GM12878 (cell line): ENCODE results near the gene HLA-DMA. TPM values are rescaled to one million over a fixed set of nuclear protein-coding genes. Genes with fewer than 3 reads are reported as not detected.

Experiments used
- ASH2L ChIP-seq: fragments of 300-600, 200-600 bp; sonication (generic); IDR thresholded peaks from 2 replicates; pipeline ENCODE4 v1.6.1; 2017; ENCODE audit warnings: low read depth, mild to moderate bottlenecking, borderline replicate concordance
- CHD4 ChIP-seq: fragments of 200-600 bp; sonication (generic); IDR thresholded peaks from 2 replicates; pipeline ENCODE4 v1.6.1; 2016; ENCODE audit warnings: mild to moderate bottlenecking
- EZH2 ChIP-seq: IDR thresholded peaks from 2 replicates; pipeline ENCODE4 v1.6.1; 2012; ENCODE audit warnings: low read depth, mild to moderate bottlenecking, control low read depth, inconsistent platforms, low read length, borderline replicate concordance; ENCODE audit not compliant: control insufficient read depth
- HDAC6 ChIP-seq: fragments of 200-600 bp; sonication (generic); IDR thresholded peaks from one replicate; pipeline ENCODE4 v1.8.0; 2017; ENCODE audit warnings: antibody characterized with exemption; ENCODE audit not compliant: unreplicated experiment
- IKZF2 ChIP-seq, 2 experiments: fragments of 450-650 bp; IDR thresholded peaks; 2 replicates each; pipeline ENCODE4 v1.6.1; 2017; ENCODE audit warnings: mild to moderate bottlenecking in 2 of 2, moderate library complexity in 2 of 2
- NBN ChIP-seq: fragments of 450-650 bp; IDR thresholded peaks from 2 replicates; pipeline ENCODE4 v1.6.1; 2016
- NFIC ChIP-seq: IDR thresholded peaks from 2 replicates; pipeline ENCODE4 v1.6.1; 2012; ENCODE audit warnings: low read depth, mild to moderate bottlenecking, inconsistent platforms, low read length, moderate library complexity
- NFXL1 ChIP-seq: fragments of 450-650 bp; IDR thresholded peaks from 2 replicates; pipeline ENCODE4 v1.6.1; 2017; ENCODE audit warnings: antibody characterized with exemption, mild to moderate bottlenecking, borderline replicate concordance
- NR2C2 ChIP-seq: IDR thresholded peaks from 2 replicates; pipeline ENCODE4 v1.6.1; 2011; ENCODE audit warnings: borderline replicate concordance, low read depth; ENCODE audit not compliant: control insufficient read depth, insufficient read length
- SIN3A ChIP-seq: IDR thresholded peaks from 2 replicates; pipeline ENCODE4 v1.6.1; 2012; ENCODE audit warnings: low read depth, low read length, improper control_type of control experiment
- SMAD5 ChIP-seq: IDR thresholded peaks from 2 replicates; pipeline ENCODE4 v1.6.1; 2016; ENCODE audit warnings: antibody characterized with exemption, low read depth
- SP1 ChIP-seq: IDR thresholded peaks from one replicate; pipeline ENCODE4 v1.6.1; 2011; ENCODE audit warnings: low read depth, low read length
- SPI1 ChIP-seq: IDR thresholded peaks from 2 replicates; pipeline ENCODE4 v1.6.1; 2011; ENCODE audit warnings: low read depth, mild to moderate bottlenecking, low read length, moderate library complexity, borderline replicate concordance; ENCODE audit not compliant: insufficient read depth
- SREBF1 ChIP-seq: IDR thresholded peaks from 2 replicates; pipeline ENCODE4 v1.6.1; 2012; ENCODE audit warnings: mild to moderate bottlenecking, low read length
- SRF ChIP-seq, 2 experiments: IDR thresholded peaks; 2 replicates each; pipeline ENCODE4 v1.6.1; 2011; ENCODE audit warnings: low read depth in 2 of 2, low read length in 2 of 2, mild to moderate bottlenecking in 1 of 2, moderate library complexity in 1 of 2
- SUZ12 ChIP-seq: fragments of 200-600 bp; sonication (generic); IDR thresholded peaks from one replicate; pipeline ENCODE4 v1.6.1; 2018; ENCODE audit warnings: antibody characterized with exemption, mild to moderate bottlenecking; ENCODE audit not compliant: unreplicated experiment
- WRNIP1 ChIP-seq: IDR thresholded peaks from 2 replicates; pipeline ENCODE4 v1.6.1; 2011; ENCODE audit warnings: low read depth, low read length, improper control_type of control experiment, borderline replicate concordance
- ZNF622 ChIP-seq: fragments of 450-650 bp; IDR thresholded peaks from 2 replicates; pipeline ENCODE4 v1.6.1; 2017; ENCODE audit warnings: mild to moderate bottlenecking, inconsistent platforms
- polyA plus RNA-seq, 11 experiments: library from polyadenylated mRNA; depleted of rRNA in 4 of 11; unstranded in 6 of 11; stranded (reverse) in 5 of 11; fragments of >200 nt; fragmentation: Nextera tagmentation in 4 of 11; fragmentation: Illumina TruSeq in 1 of 11; extraction: Ambion mirVana in 4 of 11; extraction: Trizol in 1 of 11; gene quantifications; 1 replicate in 1 of 11; 2 replicates in 10 of 11; pipeline versions ENCODE4 v1.2.1 to v1.2.3, GENCODE V29; 2011 to 2016; ENCODE audit warnings: inconsistent platforms in 2 of 11, missing spikeins in 2 of 11, low read depth in 1 of 11
- total RNA-seq, 4 experiments: library from RNA; depleted of rRNA in 3 of 4; stranded (reverse); fragments of >200 nt in 3 of 4; fragmentation: Illumina TruSeq in 1 of 4; extraction: Trizol in 1 of 4; gene quantifications; 2 replicates each; pipeline versions ENCODE4 v1.2.1 to v1.2.3, GENCODE V29; 2013 to 2021
- TF ChIP-seq, protein P1 (sequence below): fragments of 450-650 bp; IDR thresholded peaks from 2 replicates; pipeline ENCODE4 v1.6.1; 2017; ENCODE audit warnings: borderline replicate concordance
- TF ChIP-seq, protein P2 (sequence below): fragments of 450-650 bp; formaldehyde crosslinking; IDR thresholded peaks from 2 replicates; pipeline ENCODE4 v1.4.0; 2020; ENCODE audit warnings: mild to moderate bottlenecking, moderate library complexity
- TF ChIP-seq, protein P3 (sequence below): fragments of 450-650 bp; IDR thresholded peaks from 2 replicates; pipeline ENCODE4 v1.6.1; 2016; ENCODE audit warnings: mild to moderate bottlenecking
- TF ChIP-seq, protein P4 (sequence below): fragments of 450-650 bp; IDR thresholded peaks from 2 replicates; pipeline ENCODE4 v1.6.1; 2018; ENCODE audit warnings: borderline replicate concordance, mild to moderate bottlenecking; ENCODE audit not compliant: partially characterized antibody

The HLA-DMA gene
- total and polyA plus RNA-seq, 10 of the 15 experiments (the other 5 are each of a cell fraction or from before 2014, with no cell fraction given), result 177 to 552 (median 309) TPM

DNA sequence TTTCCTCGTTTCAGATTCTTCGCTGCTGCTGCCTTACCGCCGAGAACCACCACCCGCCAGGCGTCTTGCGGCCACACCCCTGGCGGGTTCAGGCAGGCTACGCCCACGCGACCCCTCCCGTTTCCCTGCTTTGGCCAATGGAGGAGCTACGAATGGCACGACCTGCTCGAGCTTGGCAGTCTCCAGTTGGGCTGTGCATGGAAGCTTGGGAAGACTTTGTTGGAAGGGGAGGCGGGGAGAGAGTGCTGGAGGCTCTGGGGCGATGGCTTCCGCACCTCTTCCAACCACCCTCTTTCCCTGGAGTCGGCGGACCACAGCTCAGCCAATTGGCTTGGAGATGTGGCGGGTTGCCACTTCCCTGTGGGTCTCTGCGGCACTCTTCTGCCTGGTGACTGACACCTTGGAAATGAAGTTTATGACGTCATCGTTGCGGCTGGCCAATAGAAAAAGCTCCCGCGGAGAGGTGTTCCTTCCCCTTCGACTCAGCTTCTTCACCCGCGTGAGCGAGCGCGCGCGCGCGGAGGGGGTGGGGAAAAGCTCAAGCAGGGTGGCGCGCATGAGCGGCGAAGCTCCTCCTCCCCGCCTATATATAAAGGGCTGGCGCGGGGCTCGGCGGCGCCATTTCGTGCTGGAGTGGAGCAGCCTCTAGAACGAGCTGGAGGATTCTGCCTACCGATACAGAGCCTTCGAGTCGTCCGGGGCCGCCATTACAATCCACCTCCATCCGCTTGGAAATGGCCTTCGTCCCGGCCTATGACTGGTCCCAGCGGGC, 18.9 kb upstream of the HLA-DMA start (continued):
- peak; percentile 100 for TF ChIP-seq NBN
- TF ChIP-seq SRF (IDR thresholded peaks at IDR 0.05; ENCODE audit: low read depth in 2 of 2, low read length in 2 of 2), result no peak
- TF ChIP-seq, protein P1, sequence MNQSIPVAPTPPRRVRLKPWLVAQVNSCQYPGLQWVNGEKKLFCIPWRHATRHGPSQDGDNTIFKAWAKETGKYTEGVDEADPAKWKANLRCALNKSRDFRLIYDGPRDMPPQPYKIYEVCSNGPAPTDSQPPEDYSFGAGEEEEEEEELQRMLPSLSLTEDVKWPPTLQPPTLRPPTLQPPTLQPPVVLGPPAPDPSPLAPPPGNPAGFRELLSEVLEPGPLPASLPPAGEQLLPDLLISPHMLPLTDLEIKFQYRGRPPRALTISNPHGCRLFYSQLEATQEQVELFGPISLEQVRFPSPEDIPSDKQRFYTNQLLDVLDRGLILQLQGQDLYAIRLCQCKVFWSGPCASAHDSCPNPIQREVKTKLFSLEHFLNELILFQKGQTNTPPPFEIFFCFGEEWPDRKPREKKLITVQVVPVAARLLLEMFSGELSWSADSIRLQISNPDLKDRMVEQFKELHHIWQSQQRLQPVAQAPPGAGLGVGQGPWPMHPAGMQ, result no peak
- TF ChIP-seq, protein P2, sequence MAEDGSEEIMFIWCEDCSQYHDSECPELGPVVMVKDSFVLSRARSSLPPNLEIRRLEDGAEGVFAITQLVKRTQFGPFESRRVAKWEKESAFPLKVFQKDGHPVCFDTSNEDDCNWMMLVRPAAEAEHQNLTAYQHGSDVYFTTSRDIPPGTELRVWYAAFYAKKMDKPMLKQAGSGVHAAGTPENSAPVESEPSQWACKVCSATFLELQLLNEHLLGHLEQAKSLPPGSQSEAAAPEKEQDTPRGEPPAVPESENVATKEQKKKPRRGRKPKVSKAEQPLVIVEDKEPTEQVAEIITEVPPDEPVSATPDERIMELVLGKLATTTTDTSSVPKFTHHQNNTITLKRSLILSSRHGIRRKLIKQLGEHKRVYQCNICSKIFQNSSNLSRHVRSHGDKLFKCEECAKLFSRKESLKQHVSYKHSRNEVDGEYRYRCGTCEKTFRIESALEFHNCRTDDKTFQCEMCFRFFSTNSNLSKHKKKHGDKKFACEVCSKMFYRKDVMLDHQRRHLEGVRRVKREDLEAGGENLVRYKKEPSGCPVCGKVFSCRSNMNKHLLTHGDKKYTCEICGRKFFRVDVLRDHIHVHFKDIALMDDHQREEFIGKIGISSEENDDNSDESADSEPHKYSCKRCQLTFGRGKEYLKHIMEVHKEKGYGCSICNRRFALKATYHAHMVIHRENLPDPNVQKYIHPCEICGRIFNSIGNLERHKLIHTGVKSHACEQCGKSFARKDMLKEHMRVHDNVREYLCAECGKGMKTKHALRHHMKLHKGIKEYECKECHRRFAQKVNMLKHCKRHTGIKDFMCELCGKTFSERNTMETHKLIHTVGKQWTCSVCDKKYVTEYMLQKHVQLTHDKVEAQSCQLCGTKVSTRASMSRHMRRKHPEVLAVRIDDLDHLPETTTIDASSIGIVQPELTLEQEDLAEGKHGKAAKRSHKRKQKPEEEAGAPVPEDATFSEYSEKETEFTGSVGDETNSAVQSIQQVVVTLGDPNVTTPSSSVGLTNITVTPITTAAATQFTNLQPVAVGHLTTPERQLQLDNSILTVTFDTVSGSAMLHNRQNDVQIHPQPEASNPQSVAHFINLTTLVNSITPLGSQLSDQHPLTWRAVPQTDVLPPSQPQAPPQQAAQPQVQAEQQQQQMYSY (CRISPR knock-in tag), result peak; percentile 96; the same call in 1 of the 2 replicates
- TF ChIP-seq SMAD5, result peak; percentile 99
- TF ChIP-seq HDAC6, result peak; percentile 80
- TF ChIP-seq EZH2, result no peak
- no peak for TF ChIP-seq NFIC
- TF ChIP-seq SREBF1, result no peak; the same call in 1 of the 2 replicates
- no peak for TF ChIP-seq WRNIP1
- TF ChIP-seq SPI1, result peak; percentile 69
- 0 out of 2 replicates have a peak, but pooled peaks have one; percentile 1 for TF ChIP-seq SIN3A
- TF ChIP-seq NFXL1, result no peak
- TF ChIP-seq, protein P3, sequence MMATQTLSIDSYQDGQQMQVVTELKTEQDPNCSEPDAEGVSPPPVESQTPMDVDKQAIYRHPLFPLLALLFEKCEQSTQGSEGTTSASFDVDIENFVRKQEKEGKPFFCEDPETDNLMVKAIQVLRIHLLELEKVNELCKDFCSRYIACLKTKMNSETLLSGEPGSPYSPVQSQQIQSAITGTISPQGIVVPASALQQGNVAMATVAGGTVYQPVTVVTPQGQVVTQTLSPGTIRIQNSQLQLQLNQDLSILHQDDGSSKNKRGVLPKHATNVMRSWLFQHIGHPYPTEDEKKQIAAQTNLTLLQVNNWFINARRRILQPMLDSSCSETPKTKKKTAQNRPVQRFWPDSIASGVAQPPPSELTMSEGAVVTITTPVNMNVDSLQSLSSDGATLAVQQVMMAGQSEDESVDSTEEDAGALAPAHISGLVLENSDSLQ, result peak; percentile 97
- TF ChIP-seq ASH2L, result no peak
- TF ChIP-seq SP1, result no peak
- TF ChIP-seq CHD4, result no peak
- no peak for TF ChIP-seq ZNF622
- TF ChIP-seq, protein P4, sequence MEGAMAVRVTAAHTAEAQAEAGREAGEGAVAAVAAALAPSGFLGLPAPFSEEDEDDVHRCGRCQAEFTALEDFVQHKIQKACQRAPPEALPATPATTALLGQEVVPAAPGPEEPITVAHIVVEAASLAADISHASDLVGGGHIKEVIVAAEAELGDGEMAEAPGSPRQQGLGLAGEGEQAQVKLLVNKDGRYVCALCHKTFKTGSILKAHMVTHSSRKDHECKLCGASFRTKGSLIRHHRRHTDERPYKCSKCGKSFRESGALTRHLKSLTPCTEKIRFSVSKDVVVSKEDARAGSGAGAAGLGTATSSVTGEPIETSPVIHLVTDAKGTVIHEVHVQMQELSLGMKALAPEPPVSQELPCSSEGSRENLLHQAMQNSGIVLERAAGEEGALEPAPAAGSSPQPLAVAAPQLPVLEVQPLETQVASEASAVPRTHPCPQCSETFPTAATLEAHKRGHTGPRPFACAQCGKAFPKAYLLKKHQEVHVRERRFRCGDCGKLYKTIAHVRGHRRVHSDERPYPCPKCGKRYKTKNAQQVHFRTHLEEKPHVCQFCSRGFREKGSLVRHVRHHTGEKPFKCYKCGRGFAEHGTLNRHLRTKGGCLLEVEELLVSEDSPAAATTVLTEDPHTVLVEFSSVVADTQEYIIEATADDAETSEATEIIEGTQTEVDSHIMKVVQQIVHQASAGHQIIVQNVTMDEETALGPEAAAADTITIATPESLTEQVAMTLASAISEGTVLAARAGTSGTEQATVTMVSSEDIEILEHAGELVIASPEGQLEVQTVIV, result peak; percentile 78
- no peak for TF ChIP-seq SUZ12
- TF ChIP-seq IKZF2 (IDR thresholded peaks at IDR 0.05), result peak; percentile 95 to 98
- TF ChIP-seq NR2C2, result no peak
